ENCODE results near the gene FCN2.

GRCh38 chr9:134848504-134848903 lies 32.1 kb upstream of the FCN2 start:
- TF ChIP-seq SMAD1 (IDR thresholded peaks at IDR 0.05; ENCODE audit: low read depth, low read length, partially characterized antibody) (no peak), CBX2 (IDR thresholded peaks at IDR 0.05; ENCODE audit: insufficient read depth, low read length, poor library complexity, severe bottlenecking) (no peak), GABPA (tag; conservative IDR thresholded peaks at IDR 0.05; ENCODE audit: low read depth) (no peak), REST (IDR thresholded peaks at IDR 0.05; ENCODE audit: borderline replicate concordance) (no peak), REST (CRISPR knock-in tag; IDR thresholded peaks at IDR 0.05; ENCODE audit: low read depth) (no peak)

All from K562 (cell line).